HepG2 (cell line): Measurements from ENCODE around the gene CTRB2.

Source experiments
- ARID3A ChIP-seq: IDR thresholded peaks from 2 replicates; pipeline ENCODE4 v1.6.1; 2012; ENCODE audit warnings: low read depth, low read length, improper control_type of control experiment
- BCL3 ChIP-seq: sonication (generic); formaldehyde crosslinking; IDR thresholded peaks from 2 replicates; pipeline ENCODE4 v1.5.1; 2020; ENCODE audit warnings: mild to moderate bottlenecking, missing genetic modification reagents, moderate library complexity
- NFE2L2 ChIP-seq: fragments of 150-350 bp; IDR thresholded peaks from 2 replicates; pipeline ENCODE4 v1.6.1; 2014; ENCODE audit warnings: low read length
- SP2 ChIP-seq: sonication (generic); formaldehyde crosslinking; IDR thresholded peaks from 2 replicates; pipeline ENCODE4 v1.5.1; 2020; ENCODE audit warnings: mild to moderate bottlenecking, missing genetic modification reagents
- ZNF710 ChIP-seq: sonication (generic); formaldehyde crosslinking; IDR thresholded peaks from 2 replicates; pipeline ENCODE4 v1.5.0; 2020; ENCODE audit warnings: mild to moderate bottlenecking, missing genetic modification reagents, borderline replicate concordance
- ZNF772 ChIP-seq: sonication (generic); formaldehyde crosslinking; IDR thresholded peaks from 2 replicates; pipeline ENCODE4 v1.5.0; 2020; ENCODE audit warnings: mild to moderate bottlenecking, missing genetic modification reagents
- ZNF883 ChIP-seq: sonication (generic); formaldehyde crosslinking; IDR thresholded peaks from 2 replicates; pipeline ENCODE4 v1.5.1; 2020; ENCODE audit warnings: mild to moderate bottlenecking, missing genetic modification reagents; ENCODE audit errors: not compliant biosample characterization

GRCh38 chr16:75238132-75238852 lies 31.3 kb upstream of the CTRB2 start:
- no peak for TF ChIP-seq ZNF710
- no peak for TF ChIP-seq ARID3A
- TF ChIP-seq BCL3 (CRISPR knock-in tag): no peak
- no peak for TF ChIP-seq ZNF883 (CRISPR knock-in tag)
- no peak for TF ChIP-seq SP2 (CRISPR knock-in tag)
- TF ChIP-seq ZNF772 (CRISPR knock-in tag): no peak
- TF ChIP-seq NFE2L2: no peak
